HK-2 (cell line): ENCODE measurements around the gene BNC2.
A peak's percentile ranks its signal among the peaks of the same experiment; 100 is the strongest.
"Not testable (repeated sequence)": the region's sequence is repeated elsewhere in the genome, so short reads cannot be mapped to it uniquely, and the experiment has no call there.

Experiments
- DNase-seq: peaks from one replicate; pipeline ENCODE4 v3.0.0-alpha.2; 2018; ENCODE audit not compliant: unreplicated experiment

BNC2 gene

DNA sequence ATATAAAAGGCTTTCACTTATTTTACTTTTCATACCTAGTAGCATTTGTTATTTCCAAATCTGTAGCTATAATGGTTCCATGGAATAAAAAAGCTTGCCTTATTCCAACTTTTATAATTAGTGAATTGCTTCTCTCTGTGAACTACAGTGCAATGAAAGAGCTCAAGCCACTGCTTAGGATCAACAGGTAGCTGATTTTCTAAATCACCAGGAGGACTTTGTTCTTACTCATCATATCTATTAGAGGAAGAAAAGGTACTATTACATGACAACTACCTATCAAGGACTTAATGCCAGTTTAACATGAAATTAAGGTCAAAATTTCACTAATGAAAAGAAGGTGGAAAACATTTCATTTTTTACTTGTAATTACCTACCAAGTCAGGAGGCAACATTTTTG lies 414.6 kb downstream of the BNC2 start:
- DNase-seq: no peak

DNA sequence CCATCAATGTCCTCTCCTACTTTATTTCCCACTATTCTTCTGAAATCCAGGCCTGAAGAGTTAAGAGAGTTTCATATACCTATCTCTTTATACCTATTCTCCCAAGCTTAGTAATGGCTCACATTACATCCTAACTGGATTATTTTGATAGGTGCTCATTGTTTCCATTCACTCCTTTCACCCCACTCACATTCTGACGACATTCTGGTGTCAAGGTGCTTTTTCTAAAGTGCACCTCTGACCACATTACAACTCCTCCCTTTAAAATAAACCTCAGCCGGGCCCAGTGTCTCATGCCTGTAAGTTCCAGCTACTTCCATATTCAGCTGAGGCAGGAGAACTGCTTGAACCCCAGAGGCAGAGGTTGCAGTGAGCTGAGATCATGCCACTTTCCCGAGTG lies 417.1 kb downstream of the BNC2 start:
- no peak for DNase-seq

DNA sequence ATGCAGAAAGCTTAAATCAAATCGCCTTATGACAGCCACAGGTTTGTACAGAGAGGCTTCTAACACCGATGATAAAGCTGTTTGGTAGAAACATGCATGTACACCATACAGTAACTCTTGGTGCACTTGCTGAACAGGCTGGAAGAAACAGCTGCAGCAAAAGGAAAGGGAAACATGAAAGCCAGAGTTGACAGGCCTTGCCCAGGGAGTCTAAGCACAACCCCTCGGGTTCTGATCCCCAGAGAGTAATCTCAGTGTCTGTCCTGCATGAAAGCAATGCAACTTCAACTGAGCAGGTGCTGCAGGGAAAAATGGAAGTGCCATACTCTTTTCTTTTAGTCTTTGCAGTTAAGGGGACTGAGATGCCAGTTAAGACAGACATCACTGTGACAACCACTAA lies 419.9 kb downstream of the BNC2 start:
- no peak for DNase-seq

DNA sequence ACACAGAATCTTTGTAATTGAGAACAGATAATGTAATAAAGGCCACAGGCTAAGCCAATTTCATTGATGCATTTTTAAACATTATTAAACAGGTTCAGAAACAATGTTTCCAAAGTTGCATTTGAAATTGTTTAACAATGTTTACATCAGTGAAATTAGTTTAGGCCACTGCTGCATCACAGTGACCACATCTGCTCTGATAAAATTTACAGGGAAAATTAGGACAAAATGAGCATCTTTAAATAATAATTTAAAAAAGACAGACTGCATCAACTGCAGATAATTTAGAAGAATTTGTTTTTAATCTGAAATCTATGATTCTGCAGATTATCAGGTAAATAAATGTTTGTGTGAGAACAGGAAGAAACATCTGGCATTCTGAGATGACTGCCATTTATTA lies 420.4 kb downstream of the BNC2 start:
- no peak for DNase-seq

DNA sequence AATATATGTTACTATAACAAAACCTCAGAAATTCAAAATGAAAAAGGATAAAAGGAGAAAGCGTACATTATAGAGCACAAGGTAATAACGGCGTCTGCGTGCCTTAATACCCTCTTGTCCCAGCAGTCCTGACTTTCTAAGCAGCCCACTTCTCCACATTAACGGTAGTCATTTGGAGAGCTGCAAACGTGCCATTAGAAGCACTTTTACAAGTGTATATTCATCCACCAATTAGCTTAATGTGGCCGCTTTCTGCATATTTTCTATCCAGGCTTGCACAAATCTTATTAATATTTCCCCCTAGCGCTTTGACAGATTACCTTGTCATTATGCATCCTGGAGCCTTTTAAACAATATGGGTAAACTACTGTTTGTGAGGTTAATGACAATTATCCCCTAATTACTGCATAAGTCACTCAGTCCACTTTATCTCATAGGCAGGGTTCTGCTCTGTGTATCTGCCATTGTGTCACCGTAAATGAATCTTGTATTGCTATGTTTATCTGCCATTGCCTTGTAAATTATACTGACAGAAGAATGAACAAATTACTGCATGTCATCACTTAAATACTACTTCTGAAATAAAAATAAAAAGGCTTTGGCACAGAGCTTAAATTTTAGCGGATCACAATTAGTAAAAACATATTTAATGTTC lies 421.3 kb downstream of the BNC2 start:
- DNase-seq: no peak

DNA sequence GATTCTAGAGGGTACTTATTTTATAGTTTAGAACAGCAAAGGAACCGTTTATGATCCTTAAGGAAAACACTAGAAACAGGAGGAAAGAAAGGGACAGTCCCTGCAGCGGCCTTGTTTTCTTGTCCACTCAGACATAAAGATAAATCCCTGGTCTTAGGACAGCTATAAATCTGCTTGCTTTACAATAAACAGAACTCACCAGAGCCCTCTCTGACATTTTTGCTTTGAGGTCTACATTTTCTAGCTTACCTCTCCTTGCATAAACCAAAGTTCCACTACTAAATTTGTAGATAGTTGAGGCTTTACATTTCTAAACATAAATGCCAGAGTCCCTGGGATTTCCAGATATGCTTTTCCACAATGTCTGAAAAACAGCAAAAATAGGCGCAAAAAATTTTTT lies 422.5 kb downstream of the BNC2 start:
- DNase-seq: no peak

DNA sequence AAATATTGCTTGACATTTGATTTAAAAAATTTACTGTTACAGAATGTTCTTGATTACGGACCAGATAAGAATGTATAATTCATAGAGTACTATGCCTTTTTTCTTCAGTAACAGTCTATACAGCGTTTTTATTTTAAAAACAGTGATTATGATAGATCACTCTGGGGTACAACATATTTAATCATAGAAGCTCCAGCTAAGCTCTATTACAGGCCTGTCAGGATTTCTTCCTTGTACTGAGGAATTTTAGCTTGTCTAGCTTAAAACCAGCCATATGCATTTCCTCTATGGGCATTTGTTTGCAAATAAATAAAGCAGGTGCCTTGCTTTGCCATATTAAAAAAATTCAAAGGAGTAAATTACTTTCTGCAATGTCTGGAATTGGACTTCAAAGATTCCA lies 423.8 kb downstream of the BNC2 start:
- DNase-seq: no peak

DNA sequence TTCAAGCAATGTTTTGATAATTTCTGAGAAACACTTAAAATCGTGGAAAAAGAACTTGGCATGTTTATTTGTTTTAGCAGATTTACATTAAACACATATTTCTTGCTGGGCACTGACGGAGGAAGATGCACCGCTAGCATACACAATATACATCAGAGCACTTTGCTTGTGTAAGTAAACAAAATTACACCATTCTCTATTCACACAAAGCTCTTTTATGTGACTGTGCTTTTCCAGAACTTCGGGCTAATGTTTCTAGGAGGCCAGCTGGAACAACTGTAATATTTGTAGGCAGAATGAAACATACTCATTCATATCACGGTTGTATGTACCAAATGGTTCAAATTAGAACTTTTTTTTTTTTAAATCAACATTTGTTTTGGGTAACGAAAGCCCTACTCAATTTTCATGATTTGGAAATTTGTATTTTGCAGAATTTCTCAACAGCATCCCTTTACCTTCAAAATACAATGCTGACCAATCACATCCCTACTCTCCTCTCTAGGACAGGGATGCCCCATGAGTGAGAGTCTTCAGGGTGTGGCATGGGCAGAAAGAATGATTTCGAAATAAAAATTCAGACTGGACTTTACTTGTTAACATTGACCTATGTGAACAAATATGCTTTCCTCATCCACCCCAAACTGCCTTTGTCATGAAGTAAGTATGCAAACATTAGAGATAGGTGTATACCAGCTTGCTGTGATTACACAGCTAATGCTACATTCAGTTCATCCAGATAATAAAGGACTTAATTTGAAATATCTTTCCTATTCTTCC lies 425.1 kb downstream of the BNC2 start:
- DNase-seq: no peak

DNA sequence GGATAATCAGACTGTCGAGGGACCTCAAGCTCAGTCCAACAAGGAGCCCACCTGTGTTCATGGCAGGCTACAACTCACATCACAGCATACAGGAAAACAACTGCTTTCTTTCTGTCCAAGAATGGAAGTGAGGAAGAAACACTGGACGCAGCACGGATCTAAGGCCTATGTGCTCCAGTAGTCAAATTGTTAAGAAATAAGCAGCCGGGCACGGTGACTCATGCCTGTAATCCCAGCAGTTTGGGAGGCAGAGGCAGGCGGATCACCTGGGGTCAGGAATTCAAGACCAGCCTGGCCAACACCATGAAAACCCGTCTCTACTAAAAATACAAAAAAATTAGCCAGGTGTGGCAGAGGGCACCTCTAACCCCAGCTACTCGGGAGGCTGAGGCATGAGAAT lies 427.8 kb downstream of the BNC2 start:
- peak; percentile 24 for DNase-seq

DNA sequence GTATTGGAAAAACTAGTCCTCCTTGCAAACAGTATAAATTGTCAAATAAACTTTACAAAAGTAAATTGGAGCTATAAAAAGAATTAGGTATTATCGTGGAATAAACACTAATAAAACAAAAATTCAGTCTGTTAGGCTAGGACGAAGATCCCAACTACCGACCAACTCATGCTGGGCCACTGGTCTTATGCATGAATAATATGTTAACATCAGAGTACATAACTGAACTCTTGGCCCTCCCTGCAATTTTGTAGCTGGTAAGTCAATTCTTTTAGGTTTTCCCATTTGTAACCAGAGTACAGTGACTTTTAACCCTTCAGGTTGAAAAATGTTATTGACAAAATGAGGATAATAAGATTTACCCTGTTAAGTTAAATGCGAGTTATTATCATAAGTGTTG lies 428.7 kb downstream of the BNC2 start:
- no peak for DNase-seq

DNA sequence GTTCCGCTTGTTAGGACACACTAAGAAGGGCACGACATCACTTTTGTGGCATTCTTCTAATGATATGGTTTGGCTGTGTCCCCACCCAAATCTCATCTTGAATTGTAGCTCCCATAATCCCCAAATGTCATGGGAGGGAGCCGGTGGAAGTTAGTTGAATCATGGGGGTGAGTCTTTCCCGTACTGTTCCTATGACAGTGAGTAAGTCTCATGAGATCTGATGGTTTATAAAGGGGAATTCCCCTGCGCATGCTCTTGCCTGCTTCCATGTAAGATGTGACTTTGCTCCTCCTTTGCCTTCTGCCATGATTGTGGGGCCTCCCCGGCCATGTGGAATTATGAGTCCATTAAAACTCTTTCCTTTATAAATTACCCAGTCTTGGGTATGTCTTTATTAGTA lies 431.6 kb downstream of the BNC2 start:
- not testable (repeated sequence) for DNase-seq

DNA sequence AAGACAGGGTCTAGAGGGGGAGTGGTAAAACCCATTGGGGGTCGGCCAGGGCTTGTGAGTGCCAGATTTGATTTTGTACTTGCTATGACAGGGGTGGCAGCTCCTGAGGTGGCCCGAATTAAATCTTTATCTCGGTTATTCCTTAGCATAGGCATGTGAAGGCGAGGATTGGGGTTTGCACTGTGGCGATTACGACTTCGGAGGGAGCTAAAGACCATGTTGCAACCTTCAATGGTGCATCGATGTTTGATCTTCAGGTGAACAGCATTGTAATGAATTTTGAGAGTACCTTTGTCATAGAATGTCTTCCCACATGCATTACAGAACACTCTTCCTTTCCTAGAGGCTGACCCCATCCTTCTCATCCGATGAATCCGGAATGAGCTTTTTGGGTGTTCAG lies 433.9 kb downstream of the BNC2 start:
- no peak for DNase-seq

DNA sequence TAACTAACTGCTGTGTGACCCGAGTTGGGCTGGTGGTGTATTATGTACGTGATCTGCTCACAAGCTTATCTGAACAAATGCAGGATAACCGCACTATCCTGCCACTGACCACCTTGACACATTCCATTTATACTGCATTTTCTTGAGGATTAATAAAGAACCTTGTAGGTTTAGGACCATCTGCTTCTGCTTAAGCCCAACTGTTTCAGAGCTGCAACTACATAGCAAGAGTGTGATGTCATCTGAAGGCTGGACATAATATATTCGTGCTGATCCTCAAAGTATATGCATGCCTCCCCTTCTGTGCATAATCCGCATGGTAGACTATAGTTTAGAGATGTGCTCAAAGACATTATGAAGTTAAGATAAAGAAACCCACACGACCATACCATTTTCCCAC lies 435.9 kb downstream of the BNC2 start:
- DNase-seq: no peak

DNA sequence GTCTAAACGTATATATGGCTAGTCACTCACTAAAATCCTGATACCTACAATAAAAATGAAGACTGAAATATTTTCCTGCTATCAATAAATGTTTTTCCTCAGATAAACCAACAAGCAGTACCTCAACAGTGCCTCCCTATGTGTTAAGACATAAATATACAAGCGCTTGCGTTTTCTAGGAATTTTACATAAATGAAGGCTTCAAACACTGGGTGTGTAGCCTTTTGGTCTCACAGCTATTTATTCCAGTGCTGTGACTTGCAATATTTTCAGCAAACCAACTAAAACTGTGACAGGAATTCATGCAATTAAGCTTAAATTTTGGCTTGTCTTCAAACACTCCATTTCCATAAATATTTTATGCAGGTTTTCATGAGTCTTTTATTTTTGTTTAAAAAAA lies 437.0 kb downstream of the BNC2 start:
- DNase-seq: no peak

DNA sequence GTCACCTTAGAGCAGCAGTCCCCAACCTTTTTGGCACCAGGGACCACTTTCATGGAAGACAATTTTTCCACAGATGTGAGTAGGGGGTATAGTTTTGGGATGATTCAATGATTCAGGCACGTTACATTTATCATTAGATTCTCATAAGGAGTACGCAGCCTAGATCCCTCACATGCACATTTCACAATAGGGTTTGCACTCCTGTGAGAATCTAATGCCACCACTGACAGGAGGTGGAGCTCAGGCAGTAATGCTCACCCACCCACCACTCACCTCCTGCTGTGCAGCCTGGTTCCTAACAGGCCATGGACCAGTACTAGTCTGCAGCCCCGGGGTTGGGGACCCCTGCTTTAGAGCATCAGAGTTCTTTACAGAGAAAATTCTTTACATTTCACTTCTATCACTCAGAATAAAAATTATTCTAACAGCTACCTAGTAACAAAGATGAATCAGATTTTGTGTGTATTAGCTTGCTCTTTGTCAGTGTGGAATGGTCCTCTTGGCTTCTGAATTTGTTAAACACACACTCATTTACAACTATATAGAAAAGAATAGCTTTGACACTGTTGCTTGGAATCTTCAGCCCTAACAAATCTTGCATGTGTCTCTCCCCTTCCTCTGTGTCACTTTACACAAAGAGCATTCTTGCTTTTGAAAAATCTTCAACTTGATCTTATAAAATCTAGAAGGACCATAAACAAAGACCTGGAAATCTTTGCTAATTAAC lies 438.6 kb downstream of the BNC2 start:
- DNase-seq: no peak

DNA sequence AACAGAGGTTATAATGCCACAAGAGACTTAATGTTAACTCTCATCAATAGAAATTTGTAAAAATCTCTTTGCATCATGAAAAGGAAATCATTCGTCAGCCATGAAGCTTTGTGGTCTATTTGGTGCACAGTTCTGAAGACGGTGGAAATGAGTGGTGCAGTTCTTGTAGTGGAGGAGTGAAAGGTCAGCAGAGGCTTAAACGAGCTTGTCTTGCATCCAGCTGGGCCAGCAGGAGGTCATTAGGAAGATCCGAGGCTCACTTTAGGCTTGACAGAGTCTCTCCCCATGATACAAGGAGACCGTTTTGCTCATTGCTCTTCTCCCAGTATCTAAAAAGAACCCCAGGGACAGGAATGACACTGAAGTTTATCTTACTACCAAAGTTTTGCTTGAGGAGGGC lies 440.8 kb downstream of the BNC2 start:
- DNase-seq: no peak

DNA sequence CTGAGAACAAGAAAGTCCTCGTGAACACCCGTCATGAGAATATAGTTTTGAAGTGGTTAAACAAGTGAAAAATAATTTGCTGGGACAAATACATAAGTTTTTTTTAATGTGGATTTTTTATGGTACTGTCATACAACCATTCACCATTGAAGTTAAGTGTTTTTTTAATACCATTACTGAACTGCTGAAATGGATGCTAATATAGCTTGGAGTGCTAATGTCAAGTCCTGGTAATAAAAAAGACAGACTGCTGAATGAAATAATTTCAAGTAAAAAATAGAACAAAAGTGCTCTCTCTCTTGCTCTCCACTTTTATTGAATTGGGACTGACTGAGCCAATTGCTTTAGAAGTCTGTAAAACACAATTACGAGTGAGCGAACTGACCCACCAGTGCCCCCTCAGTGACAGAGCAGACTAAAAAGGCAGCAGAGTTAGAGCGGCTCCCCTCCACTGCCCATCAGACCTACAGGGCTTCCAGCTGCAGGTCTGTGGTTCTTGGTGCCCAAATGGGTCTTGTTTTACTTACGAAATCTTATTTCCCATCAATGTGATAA lies 442.5 kb downstream of the BNC2 start:
- DNase-seq: no peak

DNA sequence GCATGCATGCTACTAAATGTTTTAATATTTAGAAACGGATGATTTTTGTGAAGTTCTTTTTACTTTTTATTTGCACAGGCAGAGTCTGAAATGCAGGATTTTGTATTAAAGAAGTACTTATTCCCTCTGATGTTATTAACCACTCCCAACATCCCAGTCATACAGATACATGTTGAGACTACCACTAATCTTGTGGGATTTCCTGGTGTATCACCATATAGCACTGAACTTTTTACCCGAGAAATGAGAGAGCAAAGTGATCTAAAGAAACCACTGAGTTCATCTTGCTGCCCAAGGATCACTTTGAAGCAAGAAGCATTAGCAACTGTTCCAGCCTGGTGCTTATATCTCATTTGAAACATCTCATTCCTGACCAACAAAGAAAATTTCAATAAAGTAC lies 443.8 kb downstream of the BNC2 start:
- no peak for DNase-seq

DNA sequence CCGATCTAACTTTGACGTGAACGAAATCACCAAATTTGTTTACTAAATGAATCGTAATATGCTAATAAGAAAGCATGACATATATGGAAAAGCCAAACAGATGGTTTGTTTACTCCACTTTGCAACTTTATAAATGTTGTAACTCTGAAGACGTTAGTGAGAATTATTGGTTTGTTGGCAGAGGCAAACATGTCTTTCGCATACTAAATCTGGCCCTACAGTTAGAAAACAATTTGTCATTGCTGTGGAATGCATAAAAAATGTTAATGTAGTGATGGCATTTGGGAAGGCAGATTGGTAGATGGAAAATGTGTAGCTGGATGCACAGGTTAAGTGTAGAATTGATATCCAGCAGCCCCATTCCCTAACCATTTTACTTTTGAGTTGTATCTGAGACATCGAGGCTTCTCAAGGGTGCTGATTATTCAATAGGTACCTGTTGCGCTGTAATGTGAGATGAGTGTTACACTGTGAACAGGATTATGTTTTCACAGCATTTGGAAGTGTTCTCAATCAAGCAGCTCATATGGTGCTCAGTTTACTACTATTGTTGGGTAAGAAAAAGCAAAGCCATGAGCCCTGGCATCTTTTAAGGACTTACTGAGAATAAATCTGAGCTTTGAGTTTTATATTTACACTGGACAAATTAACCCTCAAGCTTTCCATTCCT lies 444.8 kb downstream of the BNC2 start:
- no peak for DNase-seq

DNA sequence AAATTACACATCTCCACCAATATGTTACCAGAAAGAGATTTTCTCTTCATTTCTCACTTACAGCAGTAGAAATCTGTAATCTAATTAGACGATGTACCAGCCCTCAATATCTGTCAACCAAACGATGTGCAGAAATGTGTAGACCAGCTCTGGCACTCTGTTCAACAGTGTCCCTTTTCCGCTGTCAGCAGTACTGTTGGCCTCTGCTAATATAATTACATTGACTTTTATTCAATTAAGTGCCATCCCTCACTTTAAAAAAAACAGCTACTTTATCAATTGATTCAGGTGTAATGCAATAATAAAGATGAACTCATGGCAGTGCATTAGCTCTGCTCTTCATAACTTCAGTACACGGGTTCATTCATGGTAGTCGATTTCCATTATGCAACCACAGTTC lies 448.4 kb downstream of the BNC2 start:
- no peak for DNase-seq

DNA sequence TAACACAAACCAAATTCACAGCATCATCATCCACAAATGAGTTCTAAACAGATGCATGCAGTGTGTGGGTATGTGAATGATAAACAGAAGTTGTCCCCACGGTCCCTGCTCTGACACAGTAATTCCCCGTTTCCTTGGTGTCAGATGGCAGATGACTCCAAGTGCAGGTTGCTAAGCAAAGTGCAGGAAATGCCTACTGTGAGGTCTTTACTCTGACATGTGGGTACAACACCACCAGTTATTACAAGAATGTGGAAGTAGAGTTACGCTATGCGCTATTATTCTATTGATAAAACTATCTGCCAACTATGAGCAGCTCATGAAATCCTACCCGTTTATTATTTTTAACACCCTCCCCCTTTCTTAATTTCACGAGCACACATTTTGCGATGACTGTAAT lies 448.9 kb downstream of the BNC2 start:
- DNase-seq: no peak

DNA sequence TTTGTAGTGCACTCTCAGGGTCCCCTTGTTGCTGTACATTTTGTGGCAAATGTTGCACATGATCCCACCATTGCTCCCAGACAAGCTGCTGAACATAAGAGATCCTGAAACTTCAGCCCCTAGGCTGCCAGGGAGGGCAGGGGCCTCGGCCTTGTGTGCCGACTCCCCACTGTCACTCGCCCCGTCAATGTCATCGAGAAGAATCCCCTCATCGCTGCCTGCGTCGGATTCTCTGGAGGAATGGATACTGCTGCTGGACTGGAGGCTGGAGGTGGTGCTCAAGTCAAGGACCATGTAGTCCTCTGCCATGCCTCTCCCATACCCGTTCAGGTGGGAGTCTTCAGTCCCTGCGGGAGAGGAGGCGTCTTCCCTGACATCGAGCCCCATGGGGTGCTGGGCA lies 451.3 kb downstream of the BNC2 start:
- no peak for DNase-seq
